D341Med (cell line): ENCODE data around the gene SPDYE5.

ENCODE experiments used
- DNase-seq: peaks from one replicate; pipeline ENCODE4 v3.0.0; 2012; ENCODE audit warnings: low spot score

SPDYE5 gene

GRCh38 chr7:75536940-75537538 is 44.9 kb downstream of the SPDYE5 start:
- no peak for DNase-seq

- no peak for DNase-seq
Measured at GRCh38 chr7:75537731-75538130, 45.6 kb downstream of the SPDYE5 start.

GRCh38 chr7:75546237-75547015 is 54.3 kb downstream of the SPDYE5 start:
- peak; percentile 86 for DNase-seq
